DND-41 (cell line): ENCODE results near the gene ZNF609.

Source experiments
- EZH2 ChIP-seq: IDR thresholded peaks from 3 replicates; pipeline ENCODE4 v1.6.1; 2012; ENCODE audit warnings: borderline replicate concordance, low read depth, mild to moderate bottlenecking, moderate library complexity, low read length, inconsistent platforms; ENCODE audit not compliant: severe bottlenecking
- TF ChIP-seq, protein P1 (sequence below): IDR thresholded peaks from 2 replicates; pipeline ENCODE4 v1.5.1; 2012; ENCODE audit warnings: borderline replicate concordance, low read length, moderate library complexity, mild to moderate bottlenecking; ENCODE audit not compliant: poor library complexity, severe bottlenecking; ENCODE audit errors: extremely low read depth

GRCh38 chr15:64624242-64624641, 163.9 kb downstream of the ZNF609 start:
- TF ChIP-seq, protein P1, sequence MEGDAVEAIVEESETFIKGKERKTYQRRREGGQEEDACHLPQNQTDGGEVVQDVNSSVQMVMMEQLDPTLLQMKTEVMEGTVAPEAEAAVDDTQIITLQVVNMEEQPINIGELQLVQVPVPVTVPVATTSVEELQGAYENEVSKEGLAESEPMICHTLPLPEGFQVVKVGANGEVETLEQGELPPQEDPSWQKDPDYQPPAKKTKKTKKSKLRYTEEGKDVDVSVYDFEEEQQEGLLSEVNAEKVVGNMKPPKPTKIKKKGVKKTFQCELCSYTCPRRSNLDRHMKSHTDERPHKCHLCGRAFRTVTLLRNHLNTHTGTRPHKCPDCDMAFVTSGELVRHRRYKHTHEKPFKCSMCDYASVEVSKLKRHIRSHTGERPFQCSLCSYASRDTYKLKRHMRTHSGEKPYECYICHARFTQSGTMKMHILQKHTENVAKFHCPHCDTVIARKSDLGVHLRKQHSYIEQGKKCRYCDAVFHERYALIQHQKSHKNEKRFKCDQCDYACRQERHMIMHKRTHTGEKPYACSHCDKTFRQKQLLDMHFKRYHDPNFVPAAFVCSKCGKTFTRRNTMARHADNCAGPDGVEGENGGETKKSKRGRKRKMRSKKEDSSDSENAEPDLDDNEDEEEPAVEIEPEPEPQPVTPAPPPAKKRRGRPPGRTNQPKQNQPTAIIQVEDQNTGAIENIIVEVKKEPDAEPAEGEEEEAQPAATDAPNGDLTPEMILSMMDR = no peak
- no peak for TF ChIP-seq EZH2
